Medulla oblongata (tissue), 1 donor: ENCODE data around the gene IBA57.
"Not testable (repeated sequence)": the region's sequence is repeated elsewhere in the genome, so short reads cannot be mapped to it uniquely, and the experiment has no call there.

ENCODE experiments used
- DNase-seq: peaks from one replicate; pipeline ENCODE4 v3.0.0-alpha.2; 2015; ENCODE audit errors: extremely low spot score

IBA57 gene

DNA sequence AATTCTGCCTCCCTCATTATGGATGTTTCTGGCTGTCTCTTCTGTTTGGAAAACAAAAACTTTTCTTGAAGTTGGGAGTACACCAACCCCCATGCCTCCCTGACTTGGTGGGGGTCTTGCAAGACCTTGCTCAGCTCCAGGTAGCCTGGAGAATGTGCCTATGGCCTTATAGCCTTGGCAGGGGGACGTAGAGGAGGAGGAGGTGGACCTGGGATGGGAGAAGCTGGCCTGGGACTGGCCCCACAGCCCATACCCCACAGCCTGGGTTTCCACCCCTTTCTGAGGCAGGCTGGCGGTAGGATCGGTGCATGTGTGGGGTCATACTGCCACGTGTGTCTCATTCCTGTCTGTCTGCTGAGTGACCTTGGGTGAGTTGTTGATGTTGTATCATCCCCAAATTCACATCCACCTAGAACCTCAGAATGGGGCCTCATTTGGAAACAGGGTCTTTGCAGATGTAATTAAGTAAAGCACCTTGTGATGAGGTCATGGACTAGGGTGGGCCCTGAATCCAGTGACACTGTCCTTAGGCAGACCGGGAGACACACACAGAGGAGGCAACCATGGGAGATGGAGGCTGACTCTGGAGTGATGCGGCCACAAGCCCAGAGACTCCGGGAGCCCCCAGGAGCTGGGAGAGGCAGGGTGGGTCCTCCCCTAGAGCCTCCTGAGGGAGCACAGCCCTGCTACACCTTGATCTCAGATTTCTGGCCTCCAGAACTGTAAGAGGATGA lies 60.7 kb downstream of the IBA57 start:
- DNase-seq = no peak

GRCh38 chr1:228226956-228227791 lies 61.6 kb downstream of the IBA57 start:
- no peak for DNase-seq

DNA sequence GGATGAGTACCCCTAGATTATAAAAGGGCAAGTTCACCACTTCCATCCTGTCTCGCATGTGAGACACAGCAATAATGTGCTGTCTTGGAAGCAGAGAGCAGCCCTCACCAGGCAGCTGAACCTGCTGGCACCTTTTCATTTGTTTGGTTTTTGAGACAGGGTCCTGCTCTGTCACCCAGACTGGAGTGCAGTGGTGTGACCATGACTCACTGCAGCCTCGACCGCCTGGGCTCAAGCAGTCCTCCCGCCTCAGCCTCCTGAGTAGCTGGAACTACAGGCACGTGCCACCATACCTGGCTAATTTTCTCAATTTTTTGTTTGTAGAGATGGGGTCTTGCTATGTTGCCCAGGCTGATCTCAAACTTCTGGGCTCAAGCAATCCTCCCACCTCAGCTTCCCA lies 62.5 kb downstream of the IBA57 start:
- DNase-seq = not testable (repeated sequence)

DNA sequence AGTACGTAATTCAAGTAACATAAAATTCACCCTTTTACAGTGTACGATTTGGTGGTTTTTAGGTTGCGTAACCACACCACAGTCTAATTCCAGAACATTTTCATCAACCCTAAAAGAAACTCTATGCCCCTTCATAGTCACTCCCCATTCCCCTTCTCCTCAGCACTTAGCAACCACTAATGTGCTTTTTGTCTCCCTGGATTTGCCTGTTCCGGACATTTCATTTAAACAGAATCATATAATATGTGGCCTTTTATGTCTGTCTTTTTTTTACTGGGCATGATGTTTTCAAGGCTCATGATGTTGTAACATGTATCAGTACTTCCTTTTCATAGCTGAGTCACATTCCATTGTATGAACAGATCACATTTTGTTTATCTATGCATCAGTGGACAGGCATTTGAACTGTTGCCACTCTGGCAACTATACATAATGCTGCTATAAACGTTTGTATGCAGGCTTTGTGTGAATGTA lies 63.0 kb downstream of the IBA57 start:
- no peak for DNase-seq

GRCh38 chr1:228231189-228231588 lies 65.6 kb downstream of the IBA57 start:
- DNase-seq = no peak
